Heart left ventricle (tissue), 16 donors: ENCODE results near the gene POMGNT1. TPM values are rescaled to one million over a fixed set of nuclear protein-coding genes. Genes with fewer than 3 reads are reported as not detected.
"Not testable (repeated sequence)": the region's sequence is repeated elsewhere in the genome, so short reads cannot be mapped to it uniquely, and the experiment has no call there.

Source experiments
- ATAC-seq, 4 donors: fragments of 200-7000 bp; cut with Tn5 transposase; one replicate each; pipeline ENCODE4 v1.9.1; 2020 to 2022; ENCODE audit warnings: moderate library complexity in 4 of 4, mild to moderate bottlenecking in 3 of 4, moderate number of reproducible peaks in 1 of 4
- DNase-seq, 5 donors: peaks; one replicate each; pipeline ENCODE4 v3.0.0-alpha.2; 2020
- H3K27ac ChIP-seq, 12 donors: fragments of 200-600 bp; sonication (generic) in 4 of 12; one replicate each; pipeline versions ENCODE4 v1.5.0 to v1.8.0; 2016 to 2022; ENCODE audit warnings: mild to moderate bottlenecking in 2 of 12
- H3K27me3 ChIP-seq, 9 donors: fragments of 200-600 bp; sonication (generic) in 2 of 9; one replicate each; pipeline versions ENCODE4 v1.5.1 to v1.8.0; 2016 to 2022; ENCODE audit warnings: mild to moderate bottlenecking in 3 of 9
- H3K36me3 ChIP-seq, 9 donors: fragments of 200-600 bp; sonication (generic) in 2 of 9; one replicate each; pipeline versions ENCODE4 v1.5.0 to v1.8.0; 2018 to 2022; ENCODE audit warnings: mild to moderate bottlenecking in 2 of 9
- H3K4me1 ChIP-seq, 12 donors: fragments of 200-600 bp; sonication (generic) in 4 of 12; one replicate each; pipeline versions ENCODE4 v1.5.0 to v1.8.0; 2016 to 2022; ENCODE audit warnings: mild to moderate bottlenecking in 3 of 12
- H3K4me3 ChIP-seq, 12 donors: fragments of 200-600 bp; sonication (generic) in 4 of 12; one replicate each; pipeline versions ENCODE4 v1.5.0 to v1.8.0; 2017 to 2022; ENCODE audit warnings: mild to moderate bottlenecking in 9 of 12, moderate library complexity in 4 of 12
- H3K9me3 ChIP-seq, 12 donors: fragments of 200-600 bp; sonication (generic) in 4 of 12; one replicate each; pipeline versions ENCODE4 v1.5.0 to v1.8.0; 2016 to 2022; ENCODE audit warnings: mild to moderate bottlenecking in 1 of 12
- POLR2A ChIP-seq, 2 donors: fragments of 450-650 bp; IDR thresholded peaks; one replicate each; pipeline ENCODE4 v1.6.1; 2017; ENCODE audit warnings: antibody characterized with exemption in 2 of 2, mild to moderate bottlenecking in 2 of 2, moderate library complexity in 2 of 2
- WGBS, 4 donors: extraction: QIAGEN DNeasy Blood & Tissue Kit in 2 of 4; methylation state at CpG; one replicate each; pipeline versions ENCODE4 v1.1.5 to v1.1.7; 2013 to 2018; 5-methylcytosine and 5-hydroxymethylcytosine counted together
- intact Hi-C, 10 donors: fragments of 100-400 bp; cut with DNase I; formaldehyde crosslinking; loops; one replicate each; pipeline versions ENCODE4 v1.11.1 to v1.14.2; 2022
- long read RNA-seq, 3 donors: library from polyadenylated mRNA; unstranded; transcript quantifications; one replicate each; pipeline ENCODE4 v2.0.0, GENCODE V29; 2020 to 2021
- polyA plus RNA-seq, 2 donors: library from polyadenylated mRNA; stranded (reverse); fragments of 200-250 nt; gene quantifications; one replicate each; pipeline ENCODE4 v1.2.3, GENCODE V29; 2013
- total RNA-seq, 9 donors: library from RNA; depleted of rRNA in 2 of 9; stranded (reverse); fragments of >200 nt in 2 of 9; fragmentation: NEBNext Ultra II Directional in 3 of 9; extraction: Animal tissue kit (Norgen Biotek cat#: 25700) in 3 of 9; gene quantifications; one replicate each; pipeline versions ENCODE4 v1.1.0 to v1.2.4, GENCODE V29; 2016 to 2023
- TF ChIP-seq, protein P1 (sequence below), 12 donors: fragments of 200-600 bp; sonication (generic) in 4 of 12; IDR thresholded peaks; one replicate each; pipeline versions ENCODE4 v1.5.0 to v1.8.0; 2018 to 2022; ENCODE audit warnings: antibody characterized with exemption in 12 of 12, mild to moderate bottlenecking in 5 of 12
- donor health status: ischemic (EF 13 %, LVEDD 7.1; RV severe dilation, severe dysfunction).
- donor health status: healthy with polysubstance abuse.
- donor health status: DM: no; HTN: yes; CAD: no.
- donor health status: DM: no; HTN: no; CAD: no.
- donor health status: ischemic (EF 25% LVEDD 6.9; RV normal size, moderate dysfunction).
- donor health status: ischemic (EF 25% LVEDD 5.7; RV mildly dilated, moderate dysfunction).
- donor health status: healthy.
- donor health status: DM: yes; HTN: yes; CAD: no.
- donor health status: ischemic (EF 35%, LVEDD 5.7; RV mildly dilated, moderate dysfunction).
- donor health status: nonischemic (EF 11% LVEDD 7.7; RV severe dilation, severe dysfunction).
- donor health status: DM: yes; HTN: yes; CAD: no.
- donor health status: PGD.
- donor health status: ischemic (EF 29% LVEDD 5.4; RV normal size, mild dysfunction).
- donor health status: nonischemic (EF 23%, LVEDD 6.1; RV moderate dilation, normal function).

The POMGNT1 gene
- total RNA-seq (100 to 1,000 TPM; 117 to 203 (median 144) TPM), polyA plus RNA-seq (100 to 1,000 TPM in 1 of 2 donors, 10 to 100 TPM in 1; 85.2 to 117 TPM)
- long read RNA-seq, donor 1, transcript POMGNT1-201 (22 exons, 2,728 nt) = major isoform, 86 of 138 reads
- long read RNA-seq, donor 1, partial matches to known transcripts = 11 of 138 reads
- long read RNA-seq, donor 1, other reads (novel, unspliced or antisense) = 41 of 138 reads
- long read RNA-seq, donor 2, transcript POMGNT1-201 (22 exons, 2,728 nt) = major isoform, 53 of 119 reads
- long read RNA-seq, donor 2, partial matches to known transcripts = 36 of 119 reads
- long read RNA-seq, donor 2, other reads (novel, unspliced or antisense) = 30 of 119 reads
- long read RNA-seq, donor 3, transcript POMGNT1-201 (22 exons, 2,728 nt) = major isoform, 88 of 157 reads
- long read RNA-seq, donor 3, partial matches to known transcripts = 12 of 157 reads
- long read RNA-seq, donor 3, other reads (novel, unspliced or antisense) = 57 of 157 reads

- intact Hi-C loops = no loop called here
- H3K4me1 ChIP-seq = peaks cover 0 to 52% (median 29%) of the 10 kb centered on the region in 12 donors
- TF ChIP-seq POLR2A (IDR thresholded peaks at IDR 0.05) = peak in 1 of 2 donors; percentile 73
- TF ChIP-seq, protein P1, sequence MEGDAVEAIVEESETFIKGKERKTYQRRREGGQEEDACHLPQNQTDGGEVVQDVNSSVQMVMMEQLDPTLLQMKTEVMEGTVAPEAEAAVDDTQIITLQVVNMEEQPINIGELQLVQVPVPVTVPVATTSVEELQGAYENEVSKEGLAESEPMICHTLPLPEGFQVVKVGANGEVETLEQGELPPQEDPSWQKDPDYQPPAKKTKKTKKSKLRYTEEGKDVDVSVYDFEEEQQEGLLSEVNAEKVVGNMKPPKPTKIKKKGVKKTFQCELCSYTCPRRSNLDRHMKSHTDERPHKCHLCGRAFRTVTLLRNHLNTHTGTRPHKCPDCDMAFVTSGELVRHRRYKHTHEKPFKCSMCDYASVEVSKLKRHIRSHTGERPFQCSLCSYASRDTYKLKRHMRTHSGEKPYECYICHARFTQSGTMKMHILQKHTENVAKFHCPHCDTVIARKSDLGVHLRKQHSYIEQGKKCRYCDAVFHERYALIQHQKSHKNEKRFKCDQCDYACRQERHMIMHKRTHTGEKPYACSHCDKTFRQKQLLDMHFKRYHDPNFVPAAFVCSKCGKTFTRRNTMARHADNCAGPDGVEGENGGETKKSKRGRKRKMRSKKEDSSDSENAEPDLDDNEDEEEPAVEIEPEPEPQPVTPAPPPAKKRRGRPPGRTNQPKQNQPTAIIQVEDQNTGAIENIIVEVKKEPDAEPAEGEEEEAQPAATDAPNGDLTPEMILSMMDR (IDR thresholded peaks at IDR 0.05) = peak in 5 of 12 donors; percentile 8 to 40 (median 26)
Measured at GRCh38 chr1:46197964-46198811, at the start of gene POMGNT1. Gene POMGNT1, minus strand, starts transcription at chr1:46198434. Its CDS starts 613 bp downstream, at chr1:46197821.

DNA sequence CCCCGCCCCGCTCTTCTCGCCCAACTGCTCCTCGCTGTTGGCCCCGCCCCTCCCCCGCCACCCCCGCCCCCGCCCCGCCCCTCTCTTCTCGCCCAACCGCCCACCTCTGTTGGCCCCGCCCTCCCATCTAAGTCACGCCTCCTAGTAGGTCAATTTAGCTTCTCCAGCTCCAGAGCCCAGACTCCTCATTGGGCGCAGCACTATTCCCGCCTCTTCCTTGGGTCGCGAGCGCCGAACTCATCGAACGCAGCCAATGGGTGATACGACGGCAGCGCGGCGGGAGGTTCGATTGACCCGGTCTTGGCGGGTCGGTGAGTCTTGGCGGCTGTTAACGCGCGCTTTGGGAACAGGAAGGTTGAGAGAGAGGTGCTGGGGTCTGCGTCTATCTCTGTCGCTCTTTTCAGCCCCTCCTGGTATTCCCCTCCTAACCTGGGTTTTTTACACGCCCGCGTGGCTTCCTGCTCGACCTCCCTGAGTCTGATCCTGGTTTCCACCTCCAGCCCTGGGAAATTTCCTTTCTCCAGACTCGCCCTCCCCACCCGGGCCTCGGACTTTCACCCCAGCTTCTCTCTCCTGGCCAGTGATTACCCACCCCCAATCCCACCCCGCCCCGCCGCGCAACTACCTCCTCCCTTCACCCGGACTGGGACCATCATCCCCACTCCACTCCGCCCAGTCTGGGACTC lies 49.3 kb upstream of the POMGNT1 start, which contains the start of gene RAD54L:
TSS of gene RAD54L (plus strand) at position 328 of the 686 bp plus-strand sequence. CDS start 643 bp downstream, outside the sequence.
- DNase-seq (peak; percentile 98 to 99 (median 98)), ATAC-seq (peak; percentile 95 to 97 (median 96))
- Histone ChIP-seq H3K9me3 (no peaks in the 10 kb centered on the region), H3K4me3 (peak within 1 kb of the TSS; percentile 41 to 81 (median 69)), H3K27ac (peak within 1 kb of the TSS; percentile 53 to 95 (median 82)), H3K4me1 (peaks cover 0 to 18% (median 7%) of the 10 kb centered on the region in 12 donors), H3K27me3 (no peaks in the 10 kb centered on the region), H3K36me3 (no peaks in the 10 kb centered on the region)
- WGBS, 4 donors = 1 to 3% (median 2%) methylated on average over 40 to 49 of the region's 49 CpGs
- intact Hi-C loops = loop anchor here in 8 of 10 donors (1.0 to 10.0 kb wide), 6 partner anchors 53 to 100 kb away; partner anchors contain the start of genes NSUN4 (in 3 of the 8), LRRC41 (in 2 of the 8) and UQCRH (in 2 of the 8)
- TF ChIP-seq, protein P1 (IDR thresholded peaks at IDR 0.05) = no peak
- TF ChIP-seq POLR2A (IDR thresholded peaks at IDR 0.05) = no peak

More at GRCh38 chr1:46197964-46198811, at the start of gene POMGNT1:
- ATAC-seq (peak; percentile 48 to 88 (median 84)), DNase-seq (peak; percentile 72 to 87 (median 76))
- WGBS, 4 donors = 0 to 3% (median 1%) methylated on average over 12 to 67 of the region's 67 CpGs
- Histone ChIP-seq H3K27ac (peak within 1 kb of the TSS; percentile 74 to 95 (median 86)), H3K27me3 (no peaks in the 10 kb centered on the region), H3K36me3 (peaks cover 0 to 37% (median 24%) of the 10 kb centered on the region in 9 donors), H3K9me3 (no peaks in the 10 kb centered on the region), H3K4me3 (peak within 1 kb of the TSS; percentile 71 to 97 (median 82))

DNA sequence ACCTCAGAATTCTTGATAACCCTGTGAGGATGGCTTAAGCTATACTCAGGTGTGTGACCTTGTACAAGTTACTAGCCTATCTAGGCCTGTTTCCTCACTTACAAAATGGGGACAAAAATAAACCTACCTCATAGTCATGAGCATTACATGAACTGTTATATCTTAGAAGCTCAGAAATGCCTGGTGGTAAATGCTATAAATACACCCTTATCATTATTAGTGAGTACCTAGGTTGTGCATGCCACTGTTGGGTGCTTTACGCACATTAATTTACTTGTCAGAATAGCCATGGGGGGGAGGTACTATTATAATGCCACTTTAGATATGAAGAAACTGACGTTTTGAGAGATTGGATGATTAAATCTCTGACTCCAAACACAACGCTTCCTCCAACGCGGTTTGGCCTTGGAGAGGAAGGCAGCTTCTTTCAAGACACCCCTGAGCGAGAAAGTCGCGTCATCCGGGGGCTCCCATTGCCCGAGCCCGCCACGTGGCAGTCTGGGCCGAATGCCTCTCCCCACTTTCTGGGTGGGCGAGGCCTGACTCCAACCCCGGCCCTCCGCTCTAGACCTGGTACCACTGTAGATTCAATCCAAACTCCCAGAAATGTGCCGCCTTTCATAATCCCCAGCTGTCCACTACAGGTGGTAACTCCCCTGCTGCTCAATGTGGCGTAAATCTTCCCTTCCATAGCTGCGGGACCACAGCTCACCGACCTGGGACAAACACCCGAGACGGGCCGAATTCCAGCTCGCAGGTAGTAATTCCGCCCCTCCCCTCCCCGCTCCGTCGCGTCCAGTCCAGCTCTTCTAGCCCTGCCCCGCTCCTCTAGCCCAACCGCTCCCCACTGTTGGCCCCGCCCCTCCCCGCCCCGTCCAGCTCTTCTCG lies 48.6 kb upstream of the POMGNT1 start:
- 2 to 4% (median 3%) methylated on average over 29 to 35 of the region's 35 CpGs for WGBS, 4 donors
- peak; percentile 43 to 74 (median 59) for DNase-seq

GRCh38 chr1:46246136-46246535 lies 47.9 kb upstream of the POMGNT1 start:
- not testable (repeated sequence) for H3K9me3 ChIP-seq

More for the DNA sequence above, 48.6 kb upstream of the POMGNT1 start:
- ATAC-seq = peak; percentile 85 to 92 (median 90)
- Histone ChIP-seq H3K4me1 (peaks cover 0 to 18% (median 7%) of the 10 kb centered on the region in 12 donors), H3K9me3 (no peaks in the 10 kb centered on the region), H3K27ac (peak overlapping the region; percentile 53 to 95 (median 82)), H3K27me3 (no peaks in the 10 kb centered on the region), H3K36me3 (no peaks in the 10 kb centered on the region), H3K4me3 (peak overlapping the region; percentile 28 to 81 (median 69))
- TF ChIP-seq, protein P1 (IDR thresholded peaks at IDR 0.05) = no peak
- peak in 1 of 2 donors; percentile 64 for TF ChIP-seq POLR2A (IDR thresholded peaks at IDR 0.05)
- intact Hi-C loops = loop anchor here in 8 of 10 donors (1.0 to 10.0 kb wide), 6 partner anchors 54 to 101 kb away; partner anchors contain the start of genes NSUN4 (in 3 of the 8), LRRC41 (in 2 of the 8) and UQCRH (in 2 of the 8)

More at GRCh38 chr1:46246136-46246535, 47.9 kb upstream of the POMGNT1 start:
- WGBS, 4 donors = 87 to 91% (median 88%) methylated on average over 16 to 17 of the region's 17 CpGs
- not testable (repeated sequence) for ATAC-seq, H3K27me3 ChIP-seq, H3K36me3 ChIP-seq
- intact Hi-C loops = loop anchor here in 8 of 10 donors (2.0 to 10.0 kb wide), 5 partner anchors 55 to 101 kb away; partner anchors contain the start of genes NSUN4 (in 3 of the 8), LRRC41 (in 2 of the 8) and UQCRH (in 2 of the 8)
- Histone ChIP-seq H3K27ac (peak overlapping the region in 10 of 12 donors; percentile 74 to 95 (median 85)), H3K4me1 (peaks cover 0 to 18% (median 7%) of the 10 kb centered on the region in 12 donors), H3K4me3 (peak overlapping the region in 1 of 12 donors; percentile 74)
- DNase-seq = peak in 1 of 5 donors; percentile 30
